ENCODE results near the gene PCSK1.

DNA sequence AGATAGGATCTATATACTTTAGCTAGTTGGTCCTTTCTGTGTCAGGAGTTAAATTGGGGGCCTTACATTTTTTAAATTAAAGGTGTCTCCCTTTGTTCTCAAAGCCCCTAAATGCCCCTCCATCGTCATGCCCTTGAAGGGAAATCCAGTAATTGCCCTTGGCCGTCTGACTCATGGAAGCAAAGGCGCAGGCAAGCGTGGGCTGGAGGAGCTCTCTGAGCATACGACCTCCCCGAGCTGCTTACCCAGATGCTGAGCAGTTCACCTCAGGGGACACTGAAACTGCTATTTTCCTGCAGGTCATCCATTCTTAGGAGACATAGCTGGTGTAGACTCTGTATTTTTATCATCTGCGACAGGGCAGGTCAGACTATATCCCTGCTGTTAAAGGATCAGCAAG lies 23.0 kb downstream of the PCSK1 start:
- no peak for TF ChIP-seq CTCF (conservative IDR thresholded peaks at IDR 0.05)
- no peak for TF ChIP-seq EZH2 (IDR thresholded peaks at IDR 0.05; ENCODE audit: low read depth)

Data from PC-9 (cell line).